Measurements from ENCODE around the gene ATP10B.

DNA sequence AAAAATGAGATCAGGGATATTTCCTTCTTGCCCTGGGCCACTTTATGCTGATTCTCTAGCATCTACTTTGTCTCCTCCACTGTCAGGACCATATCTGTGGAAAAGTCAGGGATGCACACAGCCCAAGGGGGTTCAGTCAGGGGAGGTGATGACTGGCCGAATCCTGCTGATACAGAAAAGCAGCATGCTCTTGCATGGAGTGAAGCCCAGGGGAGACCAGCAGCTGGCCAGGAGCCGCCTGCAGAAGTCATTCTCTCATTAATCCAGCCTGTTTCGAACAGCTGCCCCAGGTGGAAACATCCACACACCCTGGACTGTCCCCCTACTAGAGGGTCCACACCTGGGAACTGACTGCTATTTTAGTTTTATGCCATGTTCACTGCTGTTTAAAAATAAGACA is 177.1 kb downstream of the ATP10B start:
- TF ChIP-seq, protein P1, sequence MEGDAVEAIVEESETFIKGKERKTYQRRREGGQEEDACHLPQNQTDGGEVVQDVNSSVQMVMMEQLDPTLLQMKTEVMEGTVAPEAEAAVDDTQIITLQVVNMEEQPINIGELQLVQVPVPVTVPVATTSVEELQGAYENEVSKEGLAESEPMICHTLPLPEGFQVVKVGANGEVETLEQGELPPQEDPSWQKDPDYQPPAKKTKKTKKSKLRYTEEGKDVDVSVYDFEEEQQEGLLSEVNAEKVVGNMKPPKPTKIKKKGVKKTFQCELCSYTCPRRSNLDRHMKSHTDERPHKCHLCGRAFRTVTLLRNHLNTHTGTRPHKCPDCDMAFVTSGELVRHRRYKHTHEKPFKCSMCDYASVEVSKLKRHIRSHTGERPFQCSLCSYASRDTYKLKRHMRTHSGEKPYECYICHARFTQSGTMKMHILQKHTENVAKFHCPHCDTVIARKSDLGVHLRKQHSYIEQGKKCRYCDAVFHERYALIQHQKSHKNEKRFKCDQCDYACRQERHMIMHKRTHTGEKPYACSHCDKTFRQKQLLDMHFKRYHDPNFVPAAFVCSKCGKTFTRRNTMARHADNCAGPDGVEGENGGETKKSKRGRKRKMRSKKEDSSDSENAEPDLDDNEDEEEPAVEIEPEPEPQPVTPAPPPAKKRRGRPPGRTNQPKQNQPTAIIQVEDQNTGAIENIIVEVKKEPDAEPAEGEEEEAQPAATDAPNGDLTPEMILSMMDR (IDR thresholded peaks at IDR 0.05): no peak
- TF ChIP-seq POLR2A (IDR thresholded peaks at IDR 0.05): no peak

Measured in transverse colon (tissue), 3 donors.